ENCODE data around the gene TCP10L.

GRCh38 chr21:32595431-32595830, 10.1 kb upstream of the TCP10L start:
- TF ChIP-seq CTCF (conservative IDR thresholded peaks at IDR 0.05 in 1 of 2, IDR thresholded peaks at IDR 0.05 in 1 of 2; ENCODE audit: extremely low read depth in 1 of 2, insufficient read depth in 1 of 2, low read depth in 1 of 2, low read length in 2 of 2), result no peak
- no peak for TF ChIP-seq EZH2 (IDR thresholded peaks at IDR 0.05; ENCODE audit: borderline replicate concordance, low read length)
